SJCRH30 (cell line): ENCODE results near the gene IL6ST. TPM values are rescaled to one million over a fixed set of nuclear protein-coding genes. Genes with fewer than 3 reads are reported as not detected.

Source experiments
- DNase-seq, 2 experiments: peaks; one replicate each; pipeline ENCODE4 v3.0.0-alpha.2; 2015 to 2020
- H3K27ac ChIP-seq: fragments of 250-450 bp; sonication (Bioruptor Pico); 2 replicates; pipeline ENCODE4 v1.5.1; 2020; ENCODE audit warnings: mild to moderate bottlenecking, moderate library complexity
- H3K27me3 ChIP-seq: fragments of 250-450 bp; sonication (Bioruptor Pico); 2 replicates; pipeline ENCODE4 v1.5.1; 2020; ENCODE audit warnings: mild to moderate bottlenecking, moderate library complexity
- H3K36me3 ChIP-seq: fragments of 250-450 bp; sonication (Bioruptor Pico); 2 replicates; pipeline ENCODE4 v1.5.1; 2020; ENCODE audit warnings: mild to moderate bottlenecking, moderate library complexity
- H3K4me1 ChIP-seq: fragments of 250-450 bp; sonication (Bioruptor Pico); 2 replicates; pipeline ENCODE4 v1.5.1; 2020; ENCODE audit warnings: mild to moderate bottlenecking, moderate library complexity
- H3K4me3 ChIP-seq: fragments of 250-450 bp; sonication (Bioruptor Pico); 2 replicates; pipeline ENCODE4 v1.5.1; 2020; ENCODE audit warnings: mild to moderate bottlenecking, moderate library complexity
- H3K9me3 ChIP-seq: fragments of 250-450 bp; sonication (Bioruptor Pico); replicated peaks from 2 replicates; pipeline ENCODE4 v1.5.1; 2020; ENCODE audit warnings: mild to moderate bottlenecking, moderate library complexity
- total RNA-seq: library from RNA; depleted of rRNA; stranded (reverse); fragments of >200 nt; shearing (Covaris generic); gene quantifications from 2 replicates; pipeline ENCODE4 v1.2.3, GENCODE V29; 2014; rRNA removed

The IL6ST gene
- total RNA-seq, 1 experiment from 2014 or later = 52.5 TPM

DNA sequence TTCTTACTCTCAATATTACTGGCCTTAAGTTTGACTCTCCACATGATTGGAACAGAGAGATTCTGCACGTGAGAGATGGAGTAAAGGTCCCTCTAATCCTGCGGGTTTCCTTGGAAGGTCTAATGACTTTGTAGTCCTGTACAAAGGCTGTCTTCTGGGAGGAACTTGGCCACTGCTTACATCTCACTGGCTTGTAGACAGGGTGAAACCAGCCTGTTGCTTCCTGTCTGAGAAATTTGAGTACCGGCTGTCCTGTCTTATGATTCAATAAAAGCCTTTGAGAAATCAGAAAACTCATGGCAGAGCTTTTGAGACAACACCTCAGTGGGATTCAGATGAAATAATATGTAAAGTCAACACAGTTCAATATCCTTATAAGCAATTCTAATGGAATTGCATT is 100.6 kb downstream of the IL6ST start:
- H3K9me3 ChIP-seq = no peaks in the 10 kb centered on the region
- no peaks in the 10 kb centered on the region for H3K36me3 ChIP-seq
- no peaks in the 10 kb centered on the region for H3K27me3 ChIP-seq
- no peak overlapping the region for H3K4me3 ChIP-seq
- no peak for DNase-seq
- H3K27ac ChIP-seq = no peak overlapping the region
- no peaks in the 10 kb centered on the region for H3K4me1 ChIP-seq

DNA sequence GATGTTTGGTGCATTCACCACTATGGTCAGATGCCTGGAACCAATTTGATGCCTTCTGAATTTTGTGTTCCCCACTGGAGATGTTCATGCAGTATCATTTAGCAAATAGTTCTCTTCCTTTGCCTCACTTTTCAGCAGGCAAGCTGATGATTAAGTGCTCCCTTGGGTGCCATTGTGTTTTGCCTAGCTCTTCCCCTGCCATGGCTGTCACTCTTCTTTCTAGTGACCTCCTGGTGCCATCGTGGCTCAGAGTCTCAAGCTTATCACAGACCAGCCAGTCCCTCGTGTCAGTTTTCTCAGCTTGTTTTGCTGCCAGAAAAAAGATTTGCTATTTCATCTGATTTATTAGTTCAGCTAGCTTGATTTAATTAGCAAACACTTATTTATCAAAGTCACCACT is 102.3 kb downstream of the IL6ST start:
- DNase-seq = no peak
- no peaks in the 10 kb centered on the region for H3K4me1 ChIP-seq
- H3K4me3 ChIP-seq = no peak overlapping the region
- H3K9me3 ChIP-seq = no peaks in the 10 kb centered on the region
- no peaks in the 10 kb centered on the region for H3K27me3 ChIP-seq
- H3K27ac ChIP-seq = no peak overlapping the region
- no peaks in the 10 kb centered on the region for H3K36me3 ChIP-seq

DNA sequence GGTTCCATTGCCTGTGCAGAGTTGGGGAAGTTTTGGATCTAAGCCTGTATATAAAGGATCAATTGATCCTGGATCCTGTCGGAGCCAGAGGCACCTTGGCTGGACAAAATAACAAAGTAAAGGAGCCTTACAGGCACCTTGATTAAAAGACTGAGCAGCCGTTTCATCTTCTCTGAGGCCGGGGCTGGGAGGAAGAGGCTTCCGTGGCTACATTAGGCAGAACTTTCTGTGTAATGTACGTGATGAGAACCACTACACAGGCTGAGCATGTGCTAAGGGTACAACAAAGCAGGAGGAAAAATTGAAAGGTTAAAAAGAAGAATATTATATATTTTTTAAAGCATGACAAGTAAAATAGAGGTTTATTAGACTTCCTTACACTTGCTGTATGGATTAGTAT is 106.6 kb downstream of the IL6ST start:
- H3K4me1 ChIP-seq = no peaks in the 10 kb centered on the region
- H3K4me3 ChIP-seq = no peak overlapping the region
- H3K9me3 ChIP-seq = no peaks in the 10 kb centered on the region
- no peak for DNase-seq
- H3K36me3 ChIP-seq = no peaks in the 10 kb centered on the region
- H3K27me3 ChIP-seq = no peaks in the 10 kb centered on the region
- H3K27ac ChIP-seq = no peak overlapping the region

DNA sequence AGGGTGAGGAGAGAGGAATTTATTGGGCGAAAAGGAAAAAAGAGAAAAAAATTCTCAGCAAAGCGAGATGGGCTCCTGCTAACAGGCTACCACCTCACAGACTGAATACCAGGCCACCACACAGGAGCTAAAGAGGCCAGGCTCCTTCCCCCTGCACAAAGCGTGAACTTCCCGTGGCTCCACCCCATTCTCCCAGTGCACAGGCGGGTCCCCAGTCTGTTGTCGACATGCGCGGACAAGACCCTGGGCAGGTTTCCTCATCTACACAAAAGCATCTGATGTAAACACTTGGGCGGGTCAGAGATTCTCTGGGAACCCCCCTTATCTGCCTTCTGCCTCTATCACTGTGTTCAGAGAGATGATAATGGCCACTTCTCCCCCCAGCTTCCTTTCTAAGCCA is 109.4 kb downstream of the IL6ST start:
- DNase-seq = no peak
- Histone ChIP-seq H3K9me3 (no peaks in the 10 kb centered on the region), H3K27me3 (no peaks in the 10 kb centered on the region), H3K4me1 (no peaks in the 10 kb centered on the region), H3K4me3 (no peak overlapping the region), H3K27ac (no peak overlapping the region), H3K36me3 (no peaks in the 10 kb centered on the region)

Other genes with a start within 250 kb of the IL6ST start
- 0.18 TPM in 1 of 2 replicates, not detected in the other for gene IL31RA, start 143.6 kb downstream of the IL6ST start, total RNA-seq
- not detected in 2 replicates for gene ANKRD55, start 238.4 kb upstream of the IL6ST start, total RNA-seq